ENCODE results near the gene STIP1.

STIP1 gene

GRCh38 chr11:64253043-64253442 is 67.1 kb downstream of the STIP1 start:
- DNase-seq: no peak

DNA sequence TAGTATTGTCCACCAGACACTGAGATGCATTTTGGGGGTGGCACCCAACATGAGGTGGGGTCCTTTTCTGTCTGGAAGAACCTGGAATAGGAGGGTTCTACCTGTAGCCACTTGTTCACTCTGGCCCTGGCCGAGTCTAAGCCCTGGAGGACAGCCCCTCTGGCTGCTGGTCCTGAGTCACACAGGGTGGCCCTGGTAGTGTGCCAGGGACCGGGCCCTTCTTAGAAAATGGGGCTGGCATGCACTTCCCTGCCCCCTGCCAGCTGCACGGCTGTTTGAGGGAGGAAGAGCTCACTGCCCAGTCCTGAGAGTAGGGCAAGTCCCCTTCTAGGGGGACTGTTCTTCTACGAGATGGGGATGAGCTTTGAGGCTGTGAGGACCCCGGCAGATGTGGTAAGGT is 67.5 kb downstream of the STIP1 start:
- no peak for DNase-seq
